ENCODE results near the gene LPGAT1. TPM values are rescaled to one million over a fixed set of nuclear protein-coding genes. Genes with fewer than 3 reads are reported as not detected.

LPGAT1 gene
- total RNA-seq, 5 donors from 2014 or later (not counting 1 experiment from before 2014, with no cell fraction given): 20.8 to 47.1 (median 31.4) TPM

- ChIA-PET CTCF (interaction anchor here in 1 of 2 donors (0.8 to 1.1 kb wide), 2 partner anchors 9 to 192 kb away, joined by 3 read pairs; partner anchors contain the start of genes DTL and INTS7), POLR2A (interaction anchor here in 1 of 2 donors (0.7 kb wide), 1 partner anchor 137 kb away, joined by 3 read pairs; no protein-coding TSS in a partner anchor)
- DNase-seq (peak in 1 of 35 experiments; percentile 14), ATAC-seq (replicated peaks in 1 of 4) (peak in 3 of 4 experiments; percentile 46 to 59 (median 56))
- Histone ChIP-seq H3K4me3 (ENCODE audit: control insufficient read depth in 1 of 2, extremely low read depth in 1 of 2, low read length in 1 of 2) (no peak overlapping the region), H3K9me3 (no peaks in the 10 kb centered on the region), H3K27ac (ENCODE audit: low read length) (peak overlapping the region; percentile 37), H3K4me1 (ENCODE audit: control insufficient read depth in 1 of 2, extremely low read depth in 1 of 2, insufficient read depth in 2 of 2, low read length in 2 of 2) (peaks cover 3 to 4% of the 10 kb centered on the region in 2 experiments), H3K36me3 (ENCODE audit: control insufficient read depth in 2 of 2, extremely low read depth in 1 of 2, insufficient read depth in 1 of 2, low read length in 1 of 2) (no peaks in the 10 kb centered on the region), H3K27me3 (replicated peaks in 1 of 2; ENCODE audit: control insufficient read depth in 2 of 2, extremely low read depth in 1 of 2, insufficient read depth in 2 of 2, low read length in 1 of 2) (no peaks in the 10 kb centered on the region)
- Mint-ChIP-seq H3K4me3 (peak overlapping the region; percentile 36 to 47 (median 45)), H3K4me1 (peaks cover 24 to 27% (median 26%) of the 10 kb centered on the region in 3 donors), H3K27me3 (no peaks in the 10 kb centered on the region), H3K36me3 (no peaks in the 10 kb centered on the region), H3K27ac (peak overlapping the region; percentile 90 to 97), H3K9me3 (peaks cover 0 to under 1% (median under 1%) of the 10 kb centered on the region in 3 donors)
Observed at GRCh38 chr1:211843018-211843417, 12.5 kb upstream of the LPGAT1 start.

GRCh38 chr1:211842518-211842917, 12.0 kb upstream of the LPGAT1 start:
- DNase-seq (no peak), ATAC-seq (replicated peaks in 1 of 4) (peak in 2 of 4 experiments; percentile 41 to 53)
- Histone ChIP-seq H3K9me3 (no peaks in the 10 kb centered on the region), H3K27me3 (replicated peaks in 1 of 2; ENCODE audit: control insufficient read depth in 2 of 2, extremely low read depth in 1 of 2, insufficient read depth in 2 of 2, low read length in 1 of 2) (no peaks in the 10 kb centered on the region), H3K36me3 (ENCODE audit: control insufficient read depth in 2 of 2, extremely low read depth in 1 of 2, insufficient read depth in 1 of 2, low read length in 1 of 2) (no peaks in the 10 kb centered on the region), H3K4me1 (ENCODE audit: control insufficient read depth in 1 of 2, extremely low read depth in 1 of 2, insufficient read depth in 2 of 2, low read length in 2 of 2) (peaks cover 3 to 4% of the 10 kb centered on the region in 2 experiments), H3K27ac (ENCODE audit: low read length) (peak overlapping the region; percentile 37), H3K4me3 (ENCODE audit: control insufficient read depth in 1 of 2, extremely low read depth in 1 of 2, low read length in 1 of 2) (no peak overlapping the region)
- peaks cover 24 to 27% (median 26%) of the 10 kb centered on the region in 3 donors for H3K4me1 Mint-ChIP-seq
- H3K27me3 Mint-ChIP-seq: no peaks in the 10 kb centered on the region
- H3K27ac Mint-ChIP-seq: peak overlapping the region; percentile 90 to 97
- H3K4me3 Mint-ChIP-seq: peak overlapping the region in 1 of 3 donors; percentile 45
- H3K9me3 Mint-ChIP-seq: no peaks in the 10 kb centered on the region
- ChIA-PET POLR2A (interaction anchor here in 1 of 2 donors (0.7 kb wide), 1 partner anchor 136 kb away, joined by 3 read pairs; no protein-coding TSS in a partner anchor), CTCF (interaction anchor here in 1 of 2 donors (0.8 to 1.1 kb wide), 2 partner anchors 9 to 193 kb away, joined by 3 read pairs; partner anchors contain the start of genes DTL and INTS7)
- no CpG with 5 or more reads among the region's 2 CpGs for WGBS (ENCODE audit: insufficient coverage)
- no peaks in the 10 kb centered on the region for H3K36me3 Mint-ChIP-seq

- Histone ChIP-seq H3K36me3 (ENCODE audit: control insufficient read depth in 2 of 2, extremely low read depth in 1 of 2, insufficient read depth in 1 of 2, low read length in 1 of 2) (no peaks in the 10 kb centered on the region), H3K27ac (ENCODE audit: low read length) (no peak overlapping the region), H3K4me3 (ENCODE audit: control insufficient read depth in 1 of 2, extremely low read depth in 1 of 2, low read length in 1 of 2) (no peak overlapping the region), H3K4me1 (ENCODE audit: control insufficient read depth in 1 of 2, extremely low read depth in 1 of 2, insufficient read depth in 2 of 2, low read length in 2 of 2) (peaks cover 6% of the 10 kb centered on the region in 2 experiments), H3K27me3 (replicated peaks in 1 of 2; ENCODE audit: control insufficient read depth in 2 of 2, extremely low read depth in 1 of 2, insufficient read depth in 2 of 2, low read length in 1 of 2) (no peaks in the 10 kb centered on the region), H3K9me3 (no peaks in the 10 kb centered on the region)
- no CpG with 5 or more reads among the region's 1 CpG for WGBS (ENCODE audit: insufficient coverage)
- H3K4me1 Mint-ChIP-seq: peaks cover 30 to 38% (median 31%) of the 10 kb centered on the region in 3 donors
- H3K27ac Mint-ChIP-seq: no peak overlapping the region
- no peak overlapping the region for H3K4me3 Mint-ChIP-seq
- H3K27me3 Mint-ChIP-seq: no peaks in the 10 kb centered on the region
- DNase-seq: no peak
- ChIA-PET CTCF (interaction anchor here in 1 of 2 donors (1.4 kb wide), 1 partner anchor 18 kb away, joined by 3 read pairs; no protein-coding TSS in a partner anchor), POLR2A (no interaction called here)
- H3K9me3 Mint-ChIP-seq: no peaks in the 10 kb centered on the region
- no peaks in the 10 kb centered on the region for H3K36me3 Mint-ChIP-seq
- ATAC-seq (replicated peaks in 1 of 4): no peak
Observed at GRCh38 chr1:211839106-211839505, 8.5 kb upstream of the LPGAT1 start.

- Mint-ChIP-seq H3K36me3 (no peaks in the 10 kb centered on the region), H3K9me3 (no peaks in the 10 kb centered on the region), H3K27ac (peak overlapping the region; percentile 37 to 84), H3K4me1 (peaks cover 46 to 56% (median 52%) of the 10 kb centered on the region in 3 donors), H3K27me3 (no peaks in the 10 kb centered on the region), H3K4me3 (peak overlapping the region; percentile 4 to 57 (median 52))
- H3K4me1 ChIP-seq (ENCODE audit: control insufficient read depth in 1 of 2, extremely low read depth in 1 of 2, insufficient read depth in 2 of 2, low read length in 2 of 2): peaks cover 24 to 39% of the 10 kb centered on the region in 2 experiments
- ATAC-seq (replicated peaks in 1 of 4): peak; percentile 18 to 51 (median 26)
- ChIA-PET CTCF (interaction anchor here in 1 of 2 donors (1.0 to 1.6 kb wide), 2 partner anchors 9 to 135 kb away, joined by 3 to 5 read pairs; no protein-coding TSS in a partner anchor), POLR2A (interaction anchor here in 1 of 2 donors (1.0 kb wide), 1 partner anchor 19 kb away, joined by 3 read pairs; no protein-coding TSS in a partner anchor)
- no peaks in the 10 kb centered on the region for H3K27me3 ChIP-seq (replicated peaks in 1 of 2; ENCODE audit: control insufficient read depth in 2 of 2, extremely low read depth in 1 of 2, insufficient read depth in 2 of 2, low read length in 1 of 2)
- H3K9me3 ChIP-seq: no peaks in the 10 kb centered on the region
- no CpG with 5 or more reads among the region's 1 CpG for WGBS (ENCODE audit: insufficient coverage)
- H3K4me3 ChIP-seq (ENCODE audit: control insufficient read depth in 1 of 2, extremely low read depth in 1 of 2, low read length in 1 of 2): no peak overlapping the region
- DNase-seq: peak in 12 of 35 experiments; percentile 1 to 44 (median 8)
- H3K36me3 ChIP-seq (ENCODE audit: control insufficient read depth in 2 of 2, extremely low read depth in 1 of 2, insufficient read depth in 1 of 2, low read length in 1 of 2): no peaks in the 10 kb centered on the region
- H3K27ac ChIP-seq (ENCODE audit: low read length): peak overlapping the region; percentile 38
Observed at GRCh38 chr1:211833174-211833820, 2.7 kb upstream of the LPGAT1 start.

GRCh38 chr1:211832661-211833060, 2.1 kb upstream of the LPGAT1 start:
- Histone ChIP-seq H3K4me1 (ENCODE audit: control insufficient read depth in 1 of 2, extremely low read depth in 1 of 2, insufficient read depth in 2 of 2, low read length in 2 of 2) (peaks cover 24 to 39% of the 10 kb centered on the region in 2 experiments), H3K36me3 (ENCODE audit: control insufficient read depth in 2 of 2, extremely low read depth in 1 of 2, insufficient read depth in 1 of 2, low read length in 1 of 2) (no peaks in the 10 kb centered on the region), H3K9me3 (no peaks in the 10 kb centered on the region), H3K4me3 (ENCODE audit: control insufficient read depth in 1 of 2, extremely low read depth in 1 of 2, low read length in 1 of 2) (no peak overlapping the region), H3K27me3 (replicated peaks in 1 of 2; ENCODE audit: control insufficient read depth in 2 of 2, extremely low read depth in 1 of 2, insufficient read depth in 2 of 2, low read length in 1 of 2) (no peaks in the 10 kb centered on the region), H3K27ac (ENCODE audit: low read length) (no peak overlapping the region)
- CTCF ChIA-PET: no interaction called here
- DNase-seq: no peak
- Mint-ChIP-seq H3K27me3 (no peaks in the 10 kb centered on the region), H3K4me3 (peak overlapping the region; percentile 13 to 57 (median 52)), H3K27ac (peak overlapping the region; percentile 37 to 84), H3K9me3 (no peaks in the 10 kb centered on the region), H3K36me3 (no peaks in the 10 kb centered on the region), H3K4me1 (peaks cover 52 to 62% (median 56%) of the 10 kb centered on the region in 3 donors)
- POLR2A ChIA-PET: no interaction called here
- no peak for ATAC-seq (replicated peaks in 1 of 4)
- WGBS (ENCODE audit: insufficient coverage): no CpG with 5 or more reads among the region's 2 CpGs

GRCh38 chr1:211831558-211832323, 1.2 kb upstream of the LPGAT1 start:
- Mint-ChIP-seq H3K27me3 (no peaks in the 10 kb centered on the region), H3K9me3 (no peaks in the 10 kb centered on the region), H3K4me3 (peak overlapping the region; percentile 85 to 89 (median 87)), H3K36me3 (no peaks in the 10 kb centered on the region), H3K27ac (peak overlapping the region; percentile 87 to 89), H3K4me1 (peaks cover 59 to 69% (median 65%) of the 10 kb centered on the region in 3 donors)
- Histone ChIP-seq H3K27me3 (replicated peaks in 1 of 2; ENCODE audit: control insufficient read depth in 2 of 2, extremely low read depth in 1 of 2, insufficient read depth in 2 of 2, low read length in 1 of 2) (no peaks in the 10 kb centered on the region), H3K4me1 (ENCODE audit: control insufficient read depth in 1 of 2, extremely low read depth in 1 of 2, insufficient read depth in 2 of 2, low read length in 2 of 2) (peaks cover 24 to 39% of the 10 kb centered on the region in 2 experiments), H3K4me3 (ENCODE audit: control insufficient read depth in 1 of 2, extremely low read depth in 1 of 2, low read length in 1 of 2) (no peak overlapping the region), H3K36me3 (ENCODE audit: control insufficient read depth in 2 of 2, extremely low read depth in 1 of 2, insufficient read depth in 1 of 2, low read length in 1 of 2) (no peaks in the 10 kb centered on the region), H3K27ac (ENCODE audit: low read length) (no peak overlapping the region), H3K9me3 (no peaks in the 10 kb centered on the region)
- ATAC-seq (replicated peaks in 1 of 4): no peak
- ChIA-PET POLR2A (no interaction called here), CTCF (interaction anchor here (0.6 to 0.9 kb wide), 3 partner anchors 151 to 704 kb away, joined by 3 to 4 read pairs (median 3); partner anchors contain the start of genes DTL (in 1 of the 2) and INTS7 (in 1 of the 2))
- 100% methylated on average over 1 of the region's 4 CpGs for WGBS (ENCODE audit: insufficient coverage)
- DNase-seq: no peak
